GM18873 (cell line): ENCODE data around the gene STRA6.

Experiments used
- ATAC-seq: cut with Tn5 transposase; IDR thresholded peaks from one replicate; pipeline ENCODE4 v1.9.1; 2021; ENCODE audit warnings: mild to moderate bottlenecking, moderate library complexity, moderate number of reproducible peaks; ENCODE audit not compliant: unreplicated experiment, low FRiP score

The STRA6 gene

DNA sequence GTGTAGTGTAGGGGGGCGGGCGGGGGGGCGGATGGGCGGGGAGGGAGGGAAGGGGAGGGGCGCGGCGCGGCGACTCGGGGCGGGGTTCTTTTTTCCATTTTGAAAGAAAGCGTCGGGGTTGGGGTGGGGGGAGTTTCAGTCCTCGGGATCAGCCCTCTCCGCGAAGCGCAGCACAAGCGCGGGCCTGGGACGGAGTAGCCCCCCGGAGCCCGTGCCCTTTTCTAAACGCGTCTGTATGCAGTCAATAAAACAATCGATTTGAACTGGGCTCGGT is 66.1 kb downstream of the STRA6 start:
- no peak for ATAC-seq

GRCh38 chr15:74135041-74135565 is 67.5 kb downstream of the STRA6 start:
- ATAC-seq = no peak

GRCh38 chr15:74134387-74135027 is 68.1 kb downstream of the STRA6 start:
- no peak for ATAC-seq

DNA sequence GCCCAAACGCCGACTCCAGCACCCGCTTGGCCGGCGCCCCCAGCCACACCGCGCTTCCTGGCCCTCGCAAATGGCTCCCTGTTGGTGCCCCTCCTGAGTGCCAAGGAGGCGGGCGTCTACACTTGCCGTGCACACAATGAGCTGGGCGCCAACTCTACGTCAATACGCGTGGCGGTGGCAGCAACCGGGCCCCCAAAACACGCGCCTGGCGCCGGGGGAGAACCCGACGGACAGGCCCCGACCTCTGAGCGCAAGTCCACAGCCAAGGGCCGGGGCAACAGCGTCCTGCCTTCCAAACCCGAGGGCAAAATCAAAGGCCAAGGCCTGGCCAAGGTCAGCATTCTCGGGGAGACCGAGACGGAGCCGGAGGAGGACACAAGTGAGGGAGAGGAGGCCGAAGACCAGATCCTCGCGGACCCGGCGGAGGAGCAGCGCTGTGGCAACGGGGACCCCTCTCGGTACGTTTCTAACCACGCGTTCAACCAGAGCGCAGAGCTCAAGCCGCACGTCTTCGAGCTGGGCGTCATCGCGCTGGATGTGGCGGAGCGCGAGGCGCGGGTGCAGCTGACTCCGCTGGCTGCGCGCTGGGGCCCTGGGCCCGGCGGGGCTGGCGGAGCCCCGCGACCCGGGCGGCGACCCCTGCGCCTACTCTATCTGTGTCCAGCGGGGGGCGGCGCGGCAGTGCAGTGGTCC is 68.7 kb downstream of the STRA6 start:
- no peak for ATAC-seq

GRCh38 chr15:74132681-74133651 is 69.6 kb downstream of the STRA6 start:
- ATAC-seq = no peak

DNA sequence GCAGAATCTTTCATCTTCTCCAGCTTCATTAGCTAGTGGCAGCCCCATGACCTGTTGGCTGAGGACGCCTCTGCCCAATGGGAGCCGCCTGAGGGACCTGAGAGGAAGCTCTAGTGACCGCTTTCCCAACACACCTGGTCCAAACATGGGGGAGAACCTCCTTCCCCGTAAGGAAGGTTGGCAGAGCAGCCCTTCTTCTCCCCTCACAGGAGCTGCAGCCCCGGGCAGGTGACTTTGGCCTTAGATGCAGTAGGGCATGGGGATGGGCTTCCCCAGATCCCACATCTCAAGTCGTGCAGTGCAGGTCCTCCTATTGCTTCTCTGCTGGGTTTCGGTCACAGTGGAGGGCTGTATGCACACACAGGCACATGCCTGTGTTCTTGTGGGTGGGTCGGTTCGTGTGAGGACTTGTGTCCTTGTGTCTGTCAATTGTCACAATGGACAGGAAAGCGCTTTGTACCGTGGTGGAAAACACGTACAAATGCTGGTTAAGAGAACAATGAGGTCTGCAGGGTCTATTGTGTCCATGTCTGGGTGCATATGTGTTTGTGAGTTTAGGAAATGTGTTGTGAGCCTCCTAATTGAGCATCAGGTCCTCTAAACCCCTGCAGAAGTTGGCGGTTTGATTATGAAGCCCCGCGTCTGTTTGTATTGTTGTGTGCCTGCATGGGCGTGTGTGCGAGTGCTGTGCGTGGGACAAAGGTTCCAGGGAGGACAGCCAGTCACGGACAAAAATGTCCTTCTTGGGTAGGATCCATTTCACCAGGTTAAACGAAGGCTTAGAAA is 70.8 kb downstream of the STRA6 start:
- no peak for ATAC-seq

- no peak for ATAC-seq
These were observed 71.5 kb downstream of the STRA6 start for GRCh38 chr15:74130849-74131627.

DNA sequence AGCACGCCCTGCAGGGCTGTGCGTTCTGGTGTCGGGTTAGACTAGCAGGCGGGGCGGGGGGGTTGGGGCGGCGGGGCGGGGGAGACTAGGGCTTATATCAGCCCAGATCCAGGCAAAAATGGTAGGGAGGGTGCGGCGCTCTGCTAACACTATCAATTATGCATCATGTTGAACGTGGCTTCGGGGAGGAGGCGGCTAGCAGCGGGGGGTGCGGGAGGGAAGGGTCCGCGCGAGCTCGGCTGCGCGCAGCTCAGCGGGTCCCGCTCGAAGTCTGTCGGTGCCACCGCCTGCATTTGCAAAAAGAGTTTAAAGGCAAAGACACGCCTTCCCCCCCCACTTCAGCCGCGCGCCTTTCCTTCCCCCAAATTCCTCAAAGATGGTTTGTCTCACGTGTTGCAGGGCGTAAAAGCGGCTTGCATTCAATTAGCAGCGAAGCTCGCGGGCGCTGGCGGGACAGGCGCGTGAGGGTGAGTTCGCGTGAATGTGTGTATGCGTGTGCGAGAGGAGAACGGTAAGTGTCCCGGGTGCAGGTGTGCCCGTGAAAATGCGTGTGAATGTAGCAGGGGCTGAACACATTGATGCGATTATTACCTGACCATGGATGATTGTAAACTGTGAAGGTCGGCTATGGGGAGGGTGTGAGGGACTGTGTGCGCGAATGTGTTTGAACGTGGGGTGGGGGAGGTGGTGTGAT is 72.3 kb downstream of the STRA6 start, which contains the start of gene ISLR2:
Gene ISLR2 (plus strand): TSS at position 432 of the 694 bp plus-strand sequence. CDS start 2,169 bp downstream, outside the sequence.
- no peak for ATAC-seq

DNA sequence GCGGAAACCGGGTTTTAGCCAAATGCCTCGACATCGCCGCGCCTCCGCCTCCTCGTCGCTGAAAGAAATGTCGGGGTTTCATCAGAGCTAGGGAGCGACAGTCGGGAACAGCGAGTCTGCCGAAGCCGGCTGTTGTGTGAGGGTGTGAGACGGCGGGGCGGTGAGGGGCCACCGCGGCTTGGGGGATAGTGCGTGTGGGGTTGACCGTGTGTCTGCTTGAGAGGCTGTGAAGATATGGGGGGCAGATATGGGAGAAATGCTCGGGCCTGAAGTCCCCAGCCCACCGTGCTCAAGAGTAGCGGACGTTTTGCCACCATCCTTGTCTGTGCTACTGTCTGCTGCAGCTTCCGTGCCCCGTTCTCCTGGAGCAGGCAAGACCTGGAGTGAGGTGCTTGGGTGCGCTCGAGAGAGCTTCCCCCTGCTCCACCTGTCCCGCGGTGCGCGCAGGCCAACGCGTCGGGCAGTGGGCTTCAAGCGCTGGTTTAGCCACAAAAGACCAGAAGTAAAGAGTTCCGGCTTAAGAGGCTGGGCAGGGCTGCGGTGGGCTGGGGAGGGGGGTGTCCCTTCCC is 72.9 kb downstream of the STRA6 start:
- ATAC-seq = no peak
